Measurements from ENCODE around the gene SYNE1. TPM values are rescaled to one million over a fixed set of nuclear protein-coding genes. Genes with fewer than 3 reads are reported as not detected.

The SYNE1 gene
- polyA plus RNA-seq, 1 donor from 2014 or later = 38.5 TPM

DNA sequence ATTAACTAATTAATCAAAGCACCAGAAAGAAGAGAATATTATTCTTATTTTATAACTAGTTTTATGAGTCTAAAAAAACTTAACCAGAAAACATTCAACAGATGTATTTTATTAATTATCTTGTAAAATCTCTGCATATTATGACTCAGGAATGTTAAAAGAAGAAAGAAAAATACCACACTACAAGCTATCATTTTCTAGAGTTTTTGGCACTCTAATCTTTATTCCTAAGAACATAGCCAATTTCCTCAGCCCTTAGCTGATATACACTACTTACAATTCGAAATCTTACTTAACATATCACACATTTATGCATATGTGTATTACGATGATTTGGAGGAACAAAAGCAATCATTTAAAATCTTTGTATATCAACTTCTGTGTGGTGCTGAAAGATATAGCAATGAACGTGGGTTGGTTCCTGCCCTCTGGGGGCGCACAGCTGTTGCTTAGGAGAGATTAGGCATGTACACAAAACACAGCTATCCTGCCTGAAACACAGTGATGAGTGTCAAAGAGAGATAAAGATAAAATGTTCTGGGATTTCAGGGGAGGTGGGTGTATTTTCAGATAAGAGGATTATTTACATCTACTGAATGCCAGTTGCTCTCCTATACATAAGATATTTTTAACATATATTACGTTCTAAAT is 404.5 kb downstream of the SYNE1 start:
- Histone ChIP-seq H3K27ac (ENCODE audit: low read length) (no peak overlapping the region), H3K9ac (ENCODE audit: low read length) (no peak overlapping the region), H3K4me3 (ENCODE audit: low read length) (no peak overlapping the region), H3K9me3 (ENCODE audit: low read length) (no peaks in the 10 kb centered on the region), H3K4me2 (ENCODE audit: low read length) (no peak overlapping the region), H3K79me2 (replicated peaks; ENCODE audit: insufficient read depth, low read length) (no peaks in the 10 kb centered on the region), H3F3A (ENCODE audit: insufficient read depth, low read length, poor library complexity, severe bottlenecking) (no peaks in the 10 kb centered on the region), H3K9me2 (ENCODE audit: insufficient read depth, low read length) (no peaks in the 10 kb centered on the region), H3K27me3 (ENCODE audit: insufficient read depth, low read depth, low read length) (no peaks in the 10 kb centered on the region), H4K20me1 (ENCODE audit: insufficient read depth) (no peaks in the 10 kb centered on the region), H2AFZ (ENCODE audit: low read depth, low read length) (no peak overlapping the region), H3K36me3 (ENCODE audit: insufficient read depth, low read length) (peaks cover 19% of the 10 kb centered on the region)
- no peak for TF ChIP-seq EZH2 (IDR thresholded peaks at IDR 0.05; ENCODE audit: borderline replicate concordance, insufficient read depth, low read length, poor library complexity, severe bottlenecking)

DNA sequence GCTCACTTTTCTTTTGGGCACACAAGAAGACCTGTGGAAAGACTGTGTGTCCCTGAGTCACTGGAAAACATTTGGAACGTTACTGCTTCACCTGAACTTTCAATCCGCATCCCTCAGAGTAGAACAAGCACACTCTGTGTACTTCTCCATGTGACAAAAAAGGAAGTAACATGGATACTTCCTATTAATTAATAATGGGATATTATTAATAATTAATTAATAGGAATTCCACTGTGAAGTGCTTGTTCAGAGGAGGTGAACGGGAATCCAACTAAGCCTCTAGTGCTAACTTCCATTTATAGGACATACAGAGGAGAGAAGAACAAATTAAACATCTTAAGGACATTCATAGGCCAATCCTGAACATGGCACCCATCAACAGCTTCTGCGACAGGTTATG is 407.8 kb downstream of the SYNE1 start:
- Histone ChIP-seq H3K79me2 (replicated peaks; ENCODE audit: insufficient read depth, low read length) (no peaks in the 10 kb centered on the region), H3K27me3 (ENCODE audit: insufficient read depth, low read depth, low read length) (no peaks in the 10 kb centered on the region), H2AFZ (ENCODE audit: low read depth, low read length) (no peak overlapping the region), H3K27ac (ENCODE audit: low read length) (no peak overlapping the region), H4K20me1 (ENCODE audit: insufficient read depth) (no peaks in the 10 kb centered on the region), H3F3A (ENCODE audit: insufficient read depth, low read length, poor library complexity, severe bottlenecking) (no peaks in the 10 kb centered on the region), H3K4me2 (ENCODE audit: low read length) (no peak overlapping the region), H3K4me3 (ENCODE audit: low read length) (no peak overlapping the region), H3K9ac (ENCODE audit: low read length) (no peak overlapping the region), H3K9me2 (ENCODE audit: insufficient read depth, low read length) (no peaks in the 10 kb centered on the region), H3K9me3 (ENCODE audit: low read length) (no peaks in the 10 kb centered on the region), H3K36me3 (ENCODE audit: insufficient read depth, low read length) (peaks cover 17% of the 10 kb centered on the region)
- TF ChIP-seq TAF1 (IDR thresholded peaks at IDR 0.05; ENCODE audit: low read depth) = no peak
- no peak for TF ChIP-seq EP300 (conservative IDR thresholded peaks at IDR 0.05; ENCODE audit: poor library complexity, severe bottlenecking)
- no peak for TF ChIP-seq RAD21 (conservative IDR thresholded peaks at IDR 0.05)
- no peak for TF ChIP-seq POLR2AphosphoS5 (IDR thresholded peaks at IDR 0.05)
- TF ChIP-seq, protein P1, sequence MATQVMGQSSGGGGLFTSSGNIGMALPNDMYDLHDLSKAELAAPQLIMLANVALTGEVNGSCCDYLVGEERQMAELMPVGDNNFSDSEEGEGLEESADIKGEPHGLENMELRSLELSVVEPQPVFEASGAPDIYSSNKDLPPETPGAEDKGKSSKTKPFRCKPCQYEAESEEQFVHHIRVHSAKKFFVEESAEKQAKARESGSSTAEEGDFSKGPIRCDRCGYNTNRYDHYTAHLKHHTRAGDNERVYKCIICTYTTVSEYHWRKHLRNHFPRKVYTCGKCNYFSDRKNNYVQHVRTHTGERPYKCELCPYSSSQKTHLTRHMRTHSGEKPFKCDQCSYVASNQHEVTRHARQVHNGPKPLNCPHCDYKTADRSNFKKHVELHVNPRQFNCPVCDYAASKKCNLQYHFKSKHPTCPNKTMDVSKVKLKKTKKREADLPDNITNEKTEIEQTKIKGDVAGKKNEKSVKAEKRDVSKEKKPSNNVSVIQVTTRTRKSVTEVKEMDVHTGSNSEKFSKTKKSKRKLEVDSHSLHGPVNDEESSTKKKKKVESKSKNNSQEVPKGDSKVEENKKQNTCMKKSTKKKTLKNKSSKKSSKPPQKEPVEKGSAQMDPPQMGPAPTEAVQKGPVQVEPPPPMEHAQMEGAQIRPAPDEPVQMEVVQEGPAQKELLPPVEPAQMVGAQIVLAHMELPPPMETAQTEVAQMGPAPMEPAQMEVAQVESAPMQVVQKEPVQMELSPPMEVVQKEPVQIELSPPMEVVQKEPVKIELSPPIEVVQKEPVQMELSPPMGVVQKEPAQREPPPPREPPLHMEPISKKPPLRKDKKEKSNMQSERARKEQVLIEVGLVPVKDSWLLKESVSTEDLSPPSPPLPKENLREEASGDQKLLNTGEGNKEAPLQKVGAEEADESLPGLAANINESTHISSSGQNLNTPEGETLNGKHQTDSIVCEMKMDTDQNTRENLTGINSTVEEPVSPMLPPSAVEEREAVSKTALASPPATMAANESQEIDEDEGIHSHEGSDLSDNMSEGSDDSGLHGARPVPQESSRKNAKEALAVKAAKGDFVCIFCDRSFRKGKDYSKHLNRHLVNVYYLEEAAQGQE (IDR thresholded peaks at IDR 0.05; ENCODE audit: borderline replicate concordance) = no peak
- TF ChIP-seq SMC3 (conservative IDR thresholded peaks at IDR 0.05; ENCODE audit: poor library complexity) = no peak
- no peak for TF ChIP-seq MXI1 (conservative IDR thresholded peaks at IDR 0.05; ENCODE audit: poor library complexity, severe bottlenecking)
- no peak for TF ChIP-seq EZH2 (IDR thresholded peaks at IDR 0.05; ENCODE audit: borderline replicate concordance, insufficient read depth, low read length, poor library complexity, severe bottlenecking)
- TF ChIP-seq, protein P2, sequence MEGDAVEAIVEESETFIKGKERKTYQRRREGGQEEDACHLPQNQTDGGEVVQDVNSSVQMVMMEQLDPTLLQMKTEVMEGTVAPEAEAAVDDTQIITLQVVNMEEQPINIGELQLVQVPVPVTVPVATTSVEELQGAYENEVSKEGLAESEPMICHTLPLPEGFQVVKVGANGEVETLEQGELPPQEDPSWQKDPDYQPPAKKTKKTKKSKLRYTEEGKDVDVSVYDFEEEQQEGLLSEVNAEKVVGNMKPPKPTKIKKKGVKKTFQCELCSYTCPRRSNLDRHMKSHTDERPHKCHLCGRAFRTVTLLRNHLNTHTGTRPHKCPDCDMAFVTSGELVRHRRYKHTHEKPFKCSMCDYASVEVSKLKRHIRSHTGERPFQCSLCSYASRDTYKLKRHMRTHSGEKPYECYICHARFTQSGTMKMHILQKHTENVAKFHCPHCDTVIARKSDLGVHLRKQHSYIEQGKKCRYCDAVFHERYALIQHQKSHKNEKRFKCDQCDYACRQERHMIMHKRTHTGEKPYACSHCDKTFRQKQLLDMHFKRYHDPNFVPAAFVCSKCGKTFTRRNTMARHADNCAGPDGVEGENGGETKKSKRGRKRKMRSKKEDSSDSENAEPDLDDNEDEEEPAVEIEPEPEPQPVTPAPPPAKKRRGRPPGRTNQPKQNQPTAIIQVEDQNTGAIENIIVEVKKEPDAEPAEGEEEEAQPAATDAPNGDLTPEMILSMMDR (IDR thresholded peaks at IDR 0.05; ENCODE audit: poor library complexity, severe bottlenecking) = no peak
